Frontal cortex (tissue), 4 donors: ENCODE results near the gene KRTAP10-2. TPM values are rescaled to one million over a fixed set of nuclear protein-coding genes. Genes with fewer than 3 reads are reported as not detected.

Experiments
- DNase-seq, 2 donors: peaks; one replicate each; pipeline ENCODE4 v3.0.0; 2012; ENCODE audit warnings: low spot score in 2 of 2
- FAIRE-seq: peaks from 2 replicates; lab custom pipeline; 2012; peaks lifted over from hg19 to GRCh38; lab: Jason Lieb, UNC
- total RNA-seq: library from RNA; depleted of rRNA; stranded (reverse); fragments of >200 nt; gene quantifications from one replicate; pipeline ENCODE4 v1.2.3, GENCODE V29; 2014
- donor health status: control.
- donor health status: control.
- donor health status: control.

The KRTAP10-2 gene
- total RNA-seq, 1 donor from 2014 or later: not detected

GRCh38 chr21:44547656-44548331, 3.5 kb downstream of the KRTAP10-2 start:
- no peak for FAIRE-seq

DNA sequence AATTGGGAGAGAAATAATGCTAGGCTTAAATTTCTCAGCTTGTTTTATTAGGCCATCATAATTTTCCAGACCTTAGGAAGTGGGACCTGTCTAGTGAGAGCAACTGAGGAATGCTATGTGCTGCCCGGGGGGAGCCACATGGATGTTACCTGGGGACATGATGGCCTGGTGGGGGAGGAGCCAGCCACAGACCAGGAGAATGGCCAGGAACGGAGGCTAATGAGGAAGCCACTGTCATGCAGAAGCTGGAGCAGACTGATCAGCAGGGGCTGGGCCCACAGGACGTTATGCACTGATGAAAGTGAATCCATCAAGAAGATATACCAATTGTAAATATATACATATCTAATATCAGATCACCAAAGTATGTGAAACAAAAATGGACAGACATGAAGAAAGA, 6.7 kb downstream of the KRTAP10-2 start:
- no peak for FAIRE-seq

More at GRCh38 chr21:44547656-44548331, 3.5 kb downstream of the KRTAP10-2 start:
- DNase-seq: no peak

GRCh38 chr21:44542716-44543115, 8.6 kb downstream of the KRTAP10-2 start:
- FAIRE-seq (no peak), DNase-seq (no peak)

More for the DNA sequence above, 6.7 kb downstream of the KRTAP10-2 start:
- DNase-seq: no peak

DNA sequence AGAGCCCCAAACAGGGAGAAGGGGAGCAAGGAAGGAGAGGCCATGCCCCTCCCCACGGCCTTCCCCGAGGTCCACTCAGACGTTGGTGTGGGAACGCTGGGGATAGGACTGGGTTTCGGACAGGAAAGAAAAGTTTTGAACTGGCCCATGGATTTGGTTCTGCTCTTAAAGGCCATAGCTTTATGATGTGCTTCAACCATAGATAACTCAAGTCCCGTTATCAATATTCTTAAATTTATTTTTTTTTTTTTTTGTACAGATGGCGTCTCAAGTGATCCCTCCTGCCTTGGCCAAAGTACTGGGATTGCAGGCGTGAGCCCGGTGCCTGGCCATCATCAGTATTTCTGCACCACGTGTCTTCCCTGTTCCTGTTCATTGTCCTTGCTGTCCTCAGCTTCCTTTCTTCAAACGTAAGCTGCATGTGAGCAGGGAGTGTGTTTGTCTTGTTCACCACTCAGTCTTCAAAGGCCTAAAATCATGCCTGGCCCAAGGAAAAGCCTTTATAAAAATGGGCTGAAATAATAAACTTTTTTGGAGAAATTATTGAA, 10.5 kb downstream of the KRTAP10-2 start:
- no peak for FAIRE-seq

DNA sequence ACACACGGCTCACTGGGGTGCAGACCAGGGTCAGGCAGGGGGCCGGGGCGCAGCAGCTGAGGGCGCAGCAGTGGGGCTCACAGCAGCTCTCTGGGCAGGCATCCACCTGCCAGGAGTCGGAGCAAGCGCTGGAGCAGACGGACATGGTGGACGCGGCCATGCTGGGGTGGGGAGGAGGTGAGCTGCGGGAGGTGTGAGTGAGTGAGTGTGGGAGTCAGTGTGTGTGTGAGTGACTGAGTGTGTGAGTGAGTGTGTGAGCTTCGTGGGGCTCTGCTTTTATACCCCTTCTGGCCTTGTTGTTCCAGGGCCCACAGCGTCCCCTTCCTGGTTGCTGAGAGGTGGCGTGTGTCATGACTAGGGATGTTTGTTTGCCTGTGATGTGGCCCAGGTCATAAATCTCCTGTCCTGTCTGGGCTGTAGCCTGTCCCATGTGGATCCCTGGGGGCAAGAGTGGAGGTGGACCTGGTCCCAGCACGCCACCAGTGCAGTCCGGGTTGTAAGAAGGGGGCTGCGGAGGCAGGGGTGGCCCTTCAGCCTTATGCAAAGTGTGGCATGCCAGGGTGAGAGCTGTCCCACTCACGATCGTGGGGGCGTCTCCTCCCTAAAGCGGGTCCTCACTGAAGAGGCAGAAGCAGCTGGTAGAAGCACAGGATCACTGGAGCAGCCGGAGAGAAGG, 11.2 kb downstream of the KRTAP10-2 start, which contains the start of gene KRTAP10-1:
Gene KRTAP10-1 (minus strand): TSS at position 205 of the 676 bp plus-strand sequence. CDS start 45 bp downstream, at position 160.
- DNase-seq (no peak), FAIRE-seq (no peak)

More for the DNA sequence above, 10.5 kb downstream of the KRTAP10-2 start:
- no peak for DNase-seq

DNA sequence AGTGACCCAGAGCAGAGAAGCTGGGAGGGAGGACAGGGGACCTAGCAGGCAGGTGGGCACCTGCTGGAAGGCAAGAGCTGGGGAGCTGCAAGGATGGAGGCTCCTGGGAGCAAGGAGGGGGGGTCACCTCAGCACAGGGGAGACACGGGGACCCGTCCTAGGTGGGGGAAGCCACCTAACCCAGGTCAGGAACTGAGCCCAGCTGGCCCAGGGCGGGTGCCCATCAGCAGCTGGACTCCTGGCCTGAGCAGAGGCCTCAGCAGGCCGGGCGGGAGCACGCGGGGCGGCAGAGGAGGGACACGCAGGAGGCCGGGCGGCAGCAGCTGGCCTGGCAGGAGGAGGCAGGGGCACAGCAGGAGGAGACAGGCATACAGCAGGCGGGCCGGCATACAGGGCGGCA, 12.3 kb downstream of the KRTAP10-2 start:
- FAIRE-seq (no peak), DNase-seq (no peak)

GRCh38 chr21:44537930-44538911, 13.1 kb downstream of the KRTAP10-2 start:
- FAIRE-seq (no peak), DNase-seq (no peak)

DNA sequence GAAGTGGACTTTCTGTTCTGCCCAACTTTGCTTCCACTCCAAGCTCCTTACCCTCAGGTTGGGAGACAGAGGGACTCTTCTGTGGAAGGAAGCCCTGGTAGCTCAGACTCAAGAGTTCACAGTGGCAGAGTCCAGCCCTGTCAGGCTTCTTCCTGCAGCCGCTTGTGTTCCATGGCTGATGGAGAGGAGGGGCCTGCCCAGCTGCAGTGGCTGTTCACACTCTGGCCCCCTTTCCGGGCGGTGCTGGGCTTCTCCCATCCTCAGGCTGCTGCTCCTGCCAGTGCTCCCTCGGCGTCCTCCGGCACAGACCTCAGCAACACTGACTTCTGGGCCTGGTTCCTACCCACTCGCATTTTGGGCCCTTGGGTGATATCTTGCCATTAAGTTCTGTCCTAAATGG, 15.3 kb downstream of the KRTAP10-2 start:
- FAIRE-seq (no peak), DNase-seq (no peak)

- no peak for DNase-seq
- no peak for FAIRE-seq
Measured at GRCh38 chr21:44534688-44535087, 16.6 kb downstream of the KRTAP10-2 start.

DNA sequence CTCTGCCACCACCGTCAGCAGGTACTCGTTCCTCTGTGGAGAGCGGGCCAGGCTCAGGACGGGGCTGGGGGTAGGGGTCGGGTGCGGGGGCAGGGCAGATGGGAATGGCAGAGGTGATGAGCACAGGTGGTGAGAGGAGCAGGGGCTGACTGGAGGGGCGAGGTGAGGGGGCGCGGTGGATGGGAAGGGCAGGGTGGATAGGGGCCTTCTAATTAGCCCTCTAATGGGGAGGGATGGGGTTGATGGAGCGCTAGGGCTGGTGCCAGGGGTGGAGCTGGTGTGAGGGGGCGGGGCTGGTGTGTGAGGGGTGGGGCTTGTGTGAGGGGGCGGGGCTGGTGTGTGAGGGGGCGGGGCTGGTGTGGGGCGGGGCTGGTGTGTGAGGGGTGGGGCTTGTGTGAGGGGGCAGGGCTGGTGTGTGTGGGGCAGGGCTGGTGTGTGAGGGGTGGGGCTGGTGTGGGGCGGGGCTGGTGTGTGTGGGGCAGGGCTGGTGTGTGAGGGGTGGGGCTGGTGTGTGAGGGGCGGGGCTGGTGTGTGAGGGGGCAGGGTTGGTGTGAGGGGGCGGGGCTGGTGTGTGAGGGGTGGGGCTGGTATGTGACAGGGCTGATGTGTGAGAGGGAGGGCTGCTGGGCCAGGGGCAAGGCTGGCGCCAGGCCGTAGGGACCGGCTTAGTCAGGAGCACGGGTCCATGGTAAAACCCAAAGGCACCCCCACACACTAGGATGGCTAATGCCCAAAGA, 17.2 kb downstream of the KRTAP10-2 start:
- no peak for FAIRE-seq
- DNase-seq: no peak

DNA sequence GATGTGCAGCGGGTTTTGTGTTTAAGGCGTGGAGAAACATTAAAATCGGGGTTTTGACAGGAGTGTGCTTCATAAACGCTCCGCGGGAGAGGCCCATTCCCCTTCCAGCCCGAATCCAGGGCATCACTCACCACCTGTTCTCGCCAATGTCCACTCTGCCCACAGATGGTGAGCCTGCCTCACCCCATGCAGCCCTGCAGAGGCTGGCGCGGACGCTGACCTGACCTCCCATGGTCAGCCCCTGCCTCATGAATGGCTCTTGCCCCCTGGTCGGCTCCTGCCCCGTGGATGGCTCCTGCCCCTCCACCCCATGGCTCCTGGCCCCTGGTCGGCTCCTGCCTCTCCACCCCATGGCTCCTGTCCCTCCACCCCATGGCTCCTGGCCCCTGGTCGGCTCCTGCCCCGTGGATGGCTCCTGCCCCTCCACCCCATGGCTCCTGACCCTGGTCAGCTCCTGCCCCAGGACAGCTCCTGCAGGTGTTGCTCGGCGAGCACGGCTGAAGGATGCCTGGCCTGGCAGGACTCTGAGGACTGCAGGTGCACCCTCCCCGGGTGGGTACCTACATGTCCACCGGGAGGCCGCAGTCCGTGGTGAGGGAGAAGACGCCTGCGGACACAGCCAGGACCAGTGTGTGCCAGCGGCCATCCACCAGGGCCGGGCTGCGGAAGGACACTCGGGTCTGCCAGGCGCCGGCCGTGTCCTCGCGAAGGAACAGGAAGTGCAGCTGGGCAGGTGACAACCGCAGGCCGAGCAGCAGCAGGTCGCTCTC, 18.0 kb downstream of the KRTAP10-2 start:
- DNase-seq: no peak
- FAIRE-seq: no peak

DNA sequence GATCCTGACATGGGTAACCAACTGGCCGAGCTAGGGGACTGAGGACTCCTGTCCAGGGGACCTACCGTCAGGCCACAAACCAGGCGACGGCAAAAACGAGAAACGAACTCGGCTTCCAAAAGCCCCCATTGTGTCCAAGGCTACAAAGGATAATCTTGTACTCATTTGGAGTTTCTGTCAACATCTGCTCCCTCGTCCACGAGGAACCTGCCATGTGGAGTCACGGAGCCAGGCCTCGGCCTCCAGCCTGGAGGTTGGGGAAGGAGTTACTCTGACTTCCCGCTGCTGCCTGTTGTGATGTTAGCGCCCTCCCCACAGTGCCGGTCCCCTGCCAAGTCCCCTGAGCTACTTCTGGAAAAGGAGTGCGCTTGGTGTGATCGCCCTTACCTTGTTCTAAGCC, 18.6 kb downstream of the KRTAP10-2 start:
- DNase-seq (no peak), FAIRE-seq (no peak)

- FAIRE-seq: no peak
- no peak for DNase-seq
Measured at GRCh38 chr21:44531606-44532564, 19.4 kb downstream of the KRTAP10-2 start.

DNA sequence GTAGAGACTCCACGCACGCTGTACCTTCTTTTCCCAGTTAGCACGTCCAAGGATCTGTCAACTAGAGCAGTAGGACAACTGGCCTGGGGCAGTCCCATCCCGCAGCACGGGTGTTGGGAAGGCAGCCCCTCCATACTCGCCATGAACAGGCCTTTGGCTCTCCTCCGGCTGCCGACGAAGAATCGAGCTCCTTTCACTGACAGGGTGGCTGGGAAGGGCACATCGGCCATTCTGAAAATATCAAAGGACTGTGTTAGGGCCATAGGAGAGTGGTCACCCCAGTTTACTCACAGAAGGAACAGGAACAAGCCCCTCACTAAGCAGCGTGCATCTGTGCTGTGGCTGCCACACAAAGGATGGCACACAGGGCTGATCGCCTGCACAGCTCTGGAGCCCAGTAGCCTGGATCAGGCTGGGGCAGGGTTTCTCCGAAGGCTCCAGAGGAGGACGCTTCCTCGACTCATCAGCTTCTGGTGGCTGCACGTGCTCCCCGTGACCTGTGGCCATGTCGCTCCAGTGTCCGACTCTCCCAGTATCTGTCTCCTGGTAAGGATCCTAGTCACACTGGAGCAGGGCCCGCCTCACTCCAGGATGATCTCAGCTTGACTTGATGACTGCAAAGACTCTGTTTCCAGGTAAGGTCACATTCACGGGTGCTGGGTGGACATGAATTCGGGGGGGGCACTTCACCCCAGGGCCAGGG, 20.3 kb downstream of the KRTAP10-2 start:
- DNase-seq (no peak), FAIRE-seq (no peak)

DNA sequence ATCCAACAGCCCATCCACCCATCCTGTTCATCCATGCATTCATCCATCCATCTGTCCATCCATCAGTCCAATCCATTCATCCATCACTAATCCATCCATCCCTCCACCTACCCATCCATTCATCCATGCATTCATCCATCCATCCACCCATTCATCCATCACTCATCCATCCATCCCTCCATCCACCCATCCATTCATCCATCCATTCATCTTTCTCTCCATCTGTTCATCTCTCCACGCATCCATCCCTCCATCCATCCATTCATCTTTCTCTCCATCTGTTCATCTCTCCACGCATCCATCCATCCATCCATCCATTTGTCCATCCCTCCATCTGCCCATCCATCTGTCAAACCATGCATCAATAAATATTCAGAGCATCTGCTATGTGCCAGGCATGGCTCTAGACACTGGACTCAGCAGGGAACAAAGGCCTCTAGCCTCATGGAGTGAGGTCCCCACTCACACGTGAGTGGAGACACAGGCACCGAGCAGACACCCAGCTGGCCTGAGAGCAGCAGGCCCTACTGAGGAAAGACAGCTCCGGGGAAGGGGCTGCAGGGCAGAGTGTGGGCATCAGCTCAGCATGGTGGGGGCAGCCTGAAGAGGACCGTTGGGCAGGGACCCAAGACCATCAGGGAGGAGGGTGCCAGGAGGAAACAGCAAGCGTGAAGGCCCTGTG, 20.9 kb downstream of the KRTAP10-2 start:
- FAIRE-seq: no peak
- no peak for DNase-seq

DNA sequence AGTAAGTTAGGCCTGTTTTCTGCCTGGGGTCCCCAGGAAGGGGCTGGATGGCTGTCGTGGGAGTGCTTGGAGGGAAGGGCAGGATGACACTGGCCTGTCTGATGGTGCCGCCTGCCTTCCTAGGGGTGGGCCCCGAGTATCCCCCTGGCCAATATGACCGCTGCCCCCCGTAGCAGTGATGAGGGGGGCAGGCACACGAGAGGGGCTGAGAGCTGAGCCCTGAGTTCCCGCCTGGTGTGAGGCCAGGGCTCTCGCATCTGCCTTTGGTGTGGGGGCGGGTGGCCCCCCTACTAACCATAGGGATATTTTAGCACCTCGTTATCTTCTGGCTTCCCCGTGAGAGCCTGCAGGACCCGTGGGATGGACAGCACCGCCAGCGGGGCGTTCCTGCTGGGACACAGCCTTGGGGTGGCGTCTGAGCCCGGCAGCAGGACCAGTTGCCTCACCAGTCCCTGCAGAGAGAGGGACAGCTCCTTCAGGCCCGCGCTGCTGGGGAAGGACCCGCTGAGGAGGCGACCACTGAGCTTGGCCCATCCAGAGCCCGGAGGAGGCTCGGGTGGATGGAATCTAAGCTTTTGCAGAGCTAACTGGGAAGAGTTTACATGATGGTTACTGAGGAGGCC, 21.7 kb downstream of the KRTAP10-2 start:
- FAIRE-seq (no peak), DNase-seq (no peak)
